HEK293T (cell line): Measurements from ENCODE around the gene COMMD6.
A peak's percentile ranks its signal among the peaks of the same experiment; 100 is the strongest.

Experiments
- CTCF ChIA-PET: fragments of 350-600 bp; formaldehyde crosslinking; extraction: SDS; loops from one replicate; lab custom pipeline; 2021; ENCODE audit warnings: antibody characterized with exemption, inconsistent platforms; lab: Yijun Ruan, JAX
- POLR2A ChIA-PET: fragments of 350-600 bp; formaldehyde crosslinking; extraction: SDS; loops from one replicate; lab custom pipeline; 2020; ENCODE audit warnings: antibody characterized with exemption, inconsistent platforms; lab: Yijun Ruan, JAX
- DNase-seq: peaks from one replicate; pipeline ENCODE4 v3.0.0; 2012; ENCODE audit warnings: mixed read lengths; ENCODE audit errors: extremely low spot score
- ARNT ChIP-seq: fragments of 450-650 bp; IDR thresholded peaks from 2 replicates; pipeline ENCODE4 v1.6.1; 2017; ENCODE audit warnings: mild to moderate bottlenecking
- BHLHE40 ChIP-seq: fragments of 450-650 bp; IDR thresholded peaks from 2 replicates; pipeline ENCODE4 v1.6.1; 2016; ENCODE audit warnings: mild to moderate bottlenecking, moderate library complexity, borderline replicate concordance
- CTBP1 ChIP-seq: fragments of 450-650 bp; IDR thresholded peaks from 2 replicates; pipeline ENCODE4 v1.6.1; 2016; ENCODE audit warnings: borderline replicate concordance
- ELF4 ChIP-seq: fragments of 450-650 bp; IDR thresholded peaks from 2 replicates; pipeline ENCODE4 v1.6.1; 2017; ENCODE audit warnings: antibody characterized with exemption
- FOXA1 ChIP-seq: fragments of 450-650 bp; IDR thresholded peaks from 2 replicates; pipeline ENCODE4 v1.6.1; 2016; ENCODE audit warnings: mild to moderate bottlenecking
- FOXK2 ChIP-seq: fragments of 450-650 bp; IDR thresholded peaks from 2 replicates; pipeline ENCODE4 v1.6.1; 2016; ENCODE audit warnings: mild to moderate bottlenecking
- FOXM1 ChIP-seq: fragments of 450-650 bp; IDR thresholded peaks from 2 replicates; pipeline ENCODE4 v1.6.1; 2017; ENCODE audit warnings: mild to moderate bottlenecking, borderline replicate concordance
- HDGF ChIP-seq: fragments of 450-650 bp; IDR thresholded peaks from 2 replicates; pipeline ENCODE4 v1.6.1; 2017; ENCODE audit warnings: antibody characterized with exemption, borderline replicate concordance
- L3MBTL2 ChIP-seq: fragments of 450-650 bp; conservative IDR thresholded peaks from 2 replicates; pipeline ENCODE4 v1.6.1; 2016; ENCODE audit warnings: mild to moderate bottlenecking
- LEF1 ChIP-seq: fragments of 450-650 bp; IDR thresholded peaks from 2 replicates; pipeline ENCODE4 v1.6.1; 2017; ENCODE audit warnings: mild to moderate bottlenecking, borderline replicate concordance
- NFRKB ChIP-seq: fragments of 450-650 bp; IDR thresholded peaks from 2 replicates; pipeline ENCODE4 v1.6.1; 2016; ENCODE audit warnings: mild to moderate bottlenecking, moderate library complexity
- SP1 ChIP-seq: fragments of 450-650 bp; IDR thresholded peaks from 2 replicates; pipeline ENCODE4 v1.6.1; 2017
- SUZ12 ChIP-seq: fragments of 450-650 bp; IDR thresholded peaks from 2 replicates; pipeline ENCODE4 v1.6.1; 2016; ENCODE audit warnings: mild to moderate bottlenecking
- TARDBP ChIP-seq: fragments of 450-650 bp; IDR thresholded peaks from 2 replicates; pipeline ENCODE4 v1.6.1; 2016
- ZNF384 ChIP-seq: fragments of 450-650 bp; IDR thresholded peaks from 2 replicates; pipeline ENCODE4 v1.6.1; 2016
- TF ChIP-seq, protein P1 (sequence below): fragments of 450-650 bp; IDR thresholded peaks from 2 replicates; pipeline ENCODE4 v1.6.1; 2016

The COMMD6 gene

GRCh38 chr13:75482070-75482819, 55.4 kb downstream of the COMMD6 start, which contains the start of gene TBC1D4:
TBC1D4 (minus strand) TSS chr13:75482169; CDS start chr13:75481767, 402 bp downstream.
- CTCF ChIA-PET = interaction anchor here (0.5 to 2.2 kb wide), 41 partner anchors 8 to 203 kb away, joined by 3 to 34 read pairs (median 4); partner anchors contain the start of genes COMMD6 and UCHL3
- POLR2A ChIA-PET = interaction anchor here (0.8 to 2.2 kb wide), 17 partner anchors 10 to 133 kb away, joined by 3 to 15 read pairs (median 5); partner anchors contain the start of genes COMMD6 and UCHL3
- DNase-seq = peak; percentile 94
- peak; percentile 65 for TF ChIP-seq L3MBTL2
- TF ChIP-seq SP1 = no peak
- no peak for TF ChIP-seq FOXA1
- TF ChIP-seq TARDBP = no peak
- no peak for TF ChIP-seq SUZ12
- peak; percentile 93 for TF ChIP-seq ZNF384

DNA sequence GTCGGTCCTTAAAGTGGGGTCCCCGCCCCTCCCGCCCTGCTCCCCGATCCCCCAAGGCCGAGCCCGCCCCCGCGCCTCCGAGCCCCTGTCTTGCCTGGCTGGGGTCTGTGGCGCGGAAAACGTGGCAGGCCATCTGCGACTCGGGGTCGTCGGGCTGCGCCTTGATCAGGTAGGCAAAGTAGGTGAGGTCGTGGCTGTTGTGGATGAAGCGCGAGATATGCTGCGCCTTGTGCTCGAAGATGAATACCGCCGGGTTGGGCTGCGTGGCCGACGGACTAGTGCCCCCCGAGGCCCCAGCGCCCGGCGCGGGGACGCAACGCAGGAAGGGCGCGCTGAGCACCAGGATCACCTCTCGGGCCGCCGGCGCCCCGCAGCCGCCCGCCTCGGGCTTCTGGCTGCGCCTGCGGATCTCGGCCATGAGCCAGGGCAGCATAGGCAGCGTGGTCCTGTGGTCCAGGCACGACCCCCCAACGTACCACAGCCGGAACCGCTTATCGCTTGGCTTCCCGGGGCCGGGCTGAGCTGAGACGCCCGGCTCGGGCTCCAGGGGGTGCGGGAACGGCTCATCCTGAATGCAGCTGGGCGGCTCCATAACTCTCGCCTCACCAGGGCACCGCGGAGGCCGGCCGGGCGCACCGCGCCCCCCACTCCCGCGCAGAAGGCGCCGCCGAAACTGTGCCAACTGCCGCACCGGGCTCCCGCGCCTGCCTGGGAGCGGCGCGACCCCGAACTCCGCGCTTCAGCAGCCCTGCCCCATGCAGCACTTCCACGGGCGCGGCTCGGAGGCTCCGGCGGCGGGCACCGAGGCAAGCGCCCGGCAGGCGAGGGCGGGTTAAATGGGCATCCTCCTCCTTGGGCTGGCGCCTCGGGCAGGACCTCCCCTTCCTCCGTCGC, 56.2 kb downstream of the COMMD6 start:
- DNase-seq = peak; percentile 72
- CTCF ChIA-PET = interaction anchor here (0.6 to 2.2 kb wide), 19 partner anchors 12 to 145 kb away, joined by 3 to 34 read pairs (median 5); no protein-coding TSS in a partner anchor
- POLR2A ChIA-PET = interaction anchor here (0.6 to 2.2 kb wide), 17 partner anchors 11 to 132 kb away, joined by 3 to 15 read pairs (median 5); partner anchors contain the start of genes COMMD6 and UCHL3
- TF ChIP-seq NFRKB (no peak), L3MBTL2 (peak; percentile 84)

DNA sequence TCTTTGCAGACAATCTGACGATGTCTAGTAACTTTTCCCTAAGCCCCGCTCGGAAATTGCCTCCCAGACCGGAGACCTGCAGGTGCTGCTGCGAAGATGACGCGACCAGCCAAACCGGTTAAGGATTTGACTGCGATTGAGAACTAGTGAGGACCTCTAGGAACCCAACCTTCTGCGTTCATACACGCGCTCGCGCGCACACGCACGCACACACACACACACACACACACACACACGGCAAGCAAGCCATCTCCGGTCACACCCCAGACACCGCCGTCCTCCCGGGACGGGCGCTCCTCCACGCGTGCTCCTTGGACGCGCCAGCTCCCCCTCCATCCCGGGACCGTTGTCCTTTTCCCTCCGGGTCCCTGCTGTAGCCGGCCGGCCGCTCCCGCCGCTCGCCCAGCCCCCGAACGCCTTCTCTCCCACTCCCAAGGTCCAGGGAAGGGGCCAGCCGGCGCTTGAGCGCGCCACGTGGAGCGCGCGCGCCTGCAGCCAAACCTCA, 56.9 kb downstream of the COMMD6 start:
- ChIA-PET POLR2A (interaction anchor here (0.8 to 1.2 kb wide), 2 partner anchors 54 to 107 kb away, joined by 3 read pairs; no protein-coding TSS in a partner anchor), CTCF (no interaction called here)
- TF ChIP-seq TARDBP (peak; percentile 90; the same call in 1 of the 2 replicates), HDGF (no peak), CTBP1 (peak; percentile 95)
- peak; percentile 79 for DNase-seq

DNA sequence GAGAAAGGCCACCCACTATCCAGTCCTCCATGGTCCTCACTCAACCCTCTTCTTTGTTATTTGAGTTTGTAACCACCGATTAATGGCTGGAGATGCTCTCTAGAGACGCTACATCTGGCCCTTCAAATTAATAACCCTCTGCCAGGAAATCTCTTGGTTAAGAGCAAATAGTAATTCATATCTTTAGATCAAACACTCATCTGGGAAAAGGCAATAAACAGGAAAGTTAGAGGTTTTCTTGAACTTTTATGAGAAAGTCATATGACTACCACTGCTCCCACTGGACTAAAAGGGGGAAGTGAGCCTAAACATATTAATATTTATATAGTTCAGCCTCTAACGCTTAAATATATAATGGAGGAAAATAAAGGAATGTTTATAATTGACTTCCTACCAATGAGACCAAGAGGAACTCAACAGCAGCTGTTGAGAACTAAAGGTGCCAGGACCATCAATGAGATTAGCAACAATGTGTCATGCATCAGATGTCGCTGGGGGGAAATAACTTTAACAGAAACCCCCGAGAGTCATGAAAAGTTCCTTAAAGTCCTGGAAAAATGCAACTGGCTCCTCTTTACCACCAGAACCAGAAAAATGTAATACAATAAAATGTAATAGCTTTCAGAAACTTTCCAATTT, 58.4 kb downstream of the COMMD6 start:
- POLR2A ChIA-PET = interaction anchor here (0.8 to 1.2 kb wide), 3 partner anchors 10 to 106 kb away, joined by 3 read pairs; no protein-coding TSS in a partner anchor
- DNase-seq = no peak
- CTCF ChIA-PET = interaction anchor here (2.4 kb wide), 1 partner anchor 11 kb away, joined by 12 read pairs; no protein-coding TSS in a partner anchor
- TF ChIP-seq NFRKB (no peak), SUZ12 (no peak), SP1 (no peak), FOXM1 (no peak), LEF1 (no peak), BHLHE40 (no peak), TARDBP (no peak), ELF4 (no peak), CTBP1 (no peak), FOXK2 (no peak), ARNT (no peak), FOXA1 (no peak), L3MBTL2 (no peak), ZNF384 (no peak), HDGF (no peak)
- TF ChIP-seq, protein P1, sequence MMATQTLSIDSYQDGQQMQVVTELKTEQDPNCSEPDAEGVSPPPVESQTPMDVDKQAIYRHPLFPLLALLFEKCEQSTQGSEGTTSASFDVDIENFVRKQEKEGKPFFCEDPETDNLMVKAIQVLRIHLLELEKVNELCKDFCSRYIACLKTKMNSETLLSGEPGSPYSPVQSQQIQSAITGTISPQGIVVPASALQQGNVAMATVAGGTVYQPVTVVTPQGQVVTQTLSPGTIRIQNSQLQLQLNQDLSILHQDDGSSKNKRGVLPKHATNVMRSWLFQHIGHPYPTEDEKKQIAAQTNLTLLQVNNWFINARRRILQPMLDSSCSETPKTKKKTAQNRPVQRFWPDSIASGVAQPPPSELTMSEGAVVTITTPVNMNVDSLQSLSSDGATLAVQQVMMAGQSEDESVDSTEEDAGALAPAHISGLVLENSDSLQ = no peak

GRCh38 chr13:75478659-75479058, 59.0 kb downstream of the COMMD6 start:
- CTCF ChIA-PET = interaction anchor here (2.4 kb wide), 1 partner anchor 10 kb away, joined by 12 read pairs; no protein-coding TSS in a partner anchor
- POLR2A ChIA-PET = interaction anchor here (1.2 kb wide), 1 partner anchor 9 kb away, joined by 3 read pairs; no protein-coding TSS in a partner anchor
- TF ChIP-seq SP1 (no peak), FOXM1 (no peak), L3MBTL2 (no peak), TARDBP (no peak), ZNF384 (no peak), FOXK2 (no peak), NFRKB (no peak), FOXA1 (no peak), LEF1 (no peak), CTBP1 (no peak), HDGF (no peak), ELF4 (no peak), SUZ12 (no peak), BHLHE40 (no peak), ARNT (no peak)
- TF ChIP-seq, protein P1 = no peak
- DNase-seq = no peak
